ENCODE data around the gene FLYWCH2.

- TF ChIP-seq EZH2 (IDR thresholded peaks at IDR 0.05; ENCODE audit: insufficient read depth, poor library complexity, severe bottlenecking) (no peak), EZH2phosphoT487 (IDR thresholded peaks at IDR 0.05; ENCODE audit: insufficient read depth, low read depth) (no peak)
Measured at GRCh38 chr16:2898831-2899563, 16.0 kb downstream of the FLYWCH2 start.

Data from GM23248 (cell line).